ENCODE measurements around the gene IGFL4.

Gene IGFL4

DNA sequence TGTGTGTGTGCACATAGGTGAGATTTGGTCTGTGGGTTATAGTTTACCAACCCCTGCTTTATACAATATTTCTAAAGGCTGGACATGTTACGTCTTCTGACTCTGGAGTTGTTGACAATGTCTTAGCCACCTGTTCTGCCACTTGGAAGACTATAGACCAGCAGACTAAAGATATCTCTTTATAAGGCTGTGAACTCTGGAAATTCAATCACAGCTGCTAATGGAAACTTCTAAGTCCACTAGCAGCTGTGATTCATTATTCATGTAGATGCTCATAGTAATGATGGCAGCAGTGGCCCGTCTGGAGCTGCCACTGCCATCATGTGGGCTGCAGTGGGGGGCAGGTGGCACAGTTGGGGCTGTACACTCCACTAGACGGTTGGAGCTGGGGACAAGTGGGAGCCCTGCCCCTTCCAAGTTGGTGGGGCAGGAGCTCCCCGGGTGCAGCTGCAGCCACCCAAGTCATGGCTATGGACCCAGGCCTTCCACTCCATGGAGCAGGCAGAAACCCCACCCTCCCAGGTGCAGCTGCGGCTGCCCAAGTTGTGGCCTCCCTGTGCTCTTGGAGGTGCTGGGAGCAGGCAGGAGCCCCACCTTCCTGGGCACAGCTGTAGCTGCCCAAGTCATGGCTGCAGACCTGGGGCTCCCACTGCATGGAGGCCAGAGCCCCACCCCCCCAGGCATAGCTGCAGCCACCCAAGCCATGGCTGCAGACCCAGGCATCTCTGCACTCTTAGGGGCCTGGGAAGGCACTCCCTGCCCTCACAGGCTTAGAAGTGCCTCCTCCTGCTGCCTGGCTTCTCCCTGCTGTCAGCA, 8.8 kb downstream of the IGFL4 start:
- H3K4me3 ChIP-seq (ENCODE audit: low read length): no peak overlapping the region
- no peak for DNase-seq (ENCODE audit: low read depth)
- TF ChIP-seq, protein P1, sequence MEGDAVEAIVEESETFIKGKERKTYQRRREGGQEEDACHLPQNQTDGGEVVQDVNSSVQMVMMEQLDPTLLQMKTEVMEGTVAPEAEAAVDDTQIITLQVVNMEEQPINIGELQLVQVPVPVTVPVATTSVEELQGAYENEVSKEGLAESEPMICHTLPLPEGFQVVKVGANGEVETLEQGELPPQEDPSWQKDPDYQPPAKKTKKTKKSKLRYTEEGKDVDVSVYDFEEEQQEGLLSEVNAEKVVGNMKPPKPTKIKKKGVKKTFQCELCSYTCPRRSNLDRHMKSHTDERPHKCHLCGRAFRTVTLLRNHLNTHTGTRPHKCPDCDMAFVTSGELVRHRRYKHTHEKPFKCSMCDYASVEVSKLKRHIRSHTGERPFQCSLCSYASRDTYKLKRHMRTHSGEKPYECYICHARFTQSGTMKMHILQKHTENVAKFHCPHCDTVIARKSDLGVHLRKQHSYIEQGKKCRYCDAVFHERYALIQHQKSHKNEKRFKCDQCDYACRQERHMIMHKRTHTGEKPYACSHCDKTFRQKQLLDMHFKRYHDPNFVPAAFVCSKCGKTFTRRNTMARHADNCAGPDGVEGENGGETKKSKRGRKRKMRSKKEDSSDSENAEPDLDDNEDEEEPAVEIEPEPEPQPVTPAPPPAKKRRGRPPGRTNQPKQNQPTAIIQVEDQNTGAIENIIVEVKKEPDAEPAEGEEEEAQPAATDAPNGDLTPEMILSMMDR (conservative IDR thresholded peaks at IDR 0.05; ENCODE audit: low read depth, low read length): no peak

DNA sequence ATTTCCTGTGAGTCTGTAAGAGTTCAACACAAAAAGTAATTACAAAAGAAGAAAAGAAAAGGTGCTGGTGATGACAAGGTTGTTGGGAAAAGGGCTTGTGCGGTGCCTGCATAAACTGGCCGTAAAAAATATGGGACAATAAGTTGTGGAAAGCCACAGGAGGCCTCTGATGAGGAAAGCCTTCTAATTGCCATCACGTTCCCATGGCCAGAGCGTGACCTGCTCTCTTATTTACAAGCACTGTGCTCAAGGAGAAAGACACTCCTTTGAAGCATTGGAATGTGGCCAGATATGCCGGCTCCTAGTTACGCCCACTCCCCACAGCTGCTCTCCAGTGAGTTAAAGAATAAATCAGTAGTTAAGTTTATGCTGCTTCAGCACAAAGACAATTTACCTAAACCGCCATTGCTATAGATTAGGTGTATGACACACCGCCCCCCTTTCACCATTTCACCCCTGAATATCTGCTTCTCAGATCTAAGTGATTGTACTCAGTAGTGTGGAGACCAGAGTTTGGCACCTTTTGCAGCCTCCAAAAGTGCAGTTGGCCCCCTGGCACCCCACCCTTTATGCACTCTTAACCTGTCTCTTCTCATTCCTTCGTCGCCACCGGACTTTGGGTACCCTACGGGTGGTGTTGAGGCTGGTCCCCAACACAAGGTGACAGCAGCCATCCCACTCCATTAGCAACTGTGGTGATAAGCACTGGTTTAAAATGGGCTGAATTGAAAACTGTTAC, 9.8 kb downstream of the IGFL4 start:
- H3K4me3 ChIP-seq (ENCODE audit: low read length): no peak overlapping the region
- TF ChIP-seq, protein P1 (conservative IDR thresholded peaks at IDR 0.05; ENCODE audit: low read depth, low read length): no peak
- no peak for DNase-seq (ENCODE audit: low read depth)

DNA sequence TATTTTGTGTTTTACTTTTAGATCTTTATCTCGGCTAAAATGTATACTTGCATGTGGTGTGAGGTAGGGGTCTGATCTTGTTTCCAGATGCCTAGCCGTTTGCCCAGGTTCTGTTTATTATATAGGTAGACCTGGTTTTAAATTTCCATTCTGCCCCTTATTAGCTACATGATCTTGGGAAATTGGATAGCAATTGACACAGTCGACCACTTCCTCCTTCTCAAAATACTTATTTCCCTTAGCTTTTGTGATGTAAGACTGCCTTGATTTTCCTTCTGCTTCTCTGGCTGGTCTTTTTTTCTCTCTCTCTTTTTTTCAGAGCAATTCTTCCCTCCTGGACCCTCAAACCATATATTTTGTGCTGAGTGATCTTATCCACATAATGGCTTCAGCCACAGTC, 15.0 kb downstream of the IGFL4 start:
- no peak for DNase-seq (ENCODE audit: low read depth)
- no peak overlapping the region for H3K4me3 ChIP-seq (ENCODE audit: low read length)
- TF ChIP-seq, protein P1 (conservative IDR thresholded peaks at IDR 0.05; ENCODE audit: low read depth, low read length): no peak

DNA sequence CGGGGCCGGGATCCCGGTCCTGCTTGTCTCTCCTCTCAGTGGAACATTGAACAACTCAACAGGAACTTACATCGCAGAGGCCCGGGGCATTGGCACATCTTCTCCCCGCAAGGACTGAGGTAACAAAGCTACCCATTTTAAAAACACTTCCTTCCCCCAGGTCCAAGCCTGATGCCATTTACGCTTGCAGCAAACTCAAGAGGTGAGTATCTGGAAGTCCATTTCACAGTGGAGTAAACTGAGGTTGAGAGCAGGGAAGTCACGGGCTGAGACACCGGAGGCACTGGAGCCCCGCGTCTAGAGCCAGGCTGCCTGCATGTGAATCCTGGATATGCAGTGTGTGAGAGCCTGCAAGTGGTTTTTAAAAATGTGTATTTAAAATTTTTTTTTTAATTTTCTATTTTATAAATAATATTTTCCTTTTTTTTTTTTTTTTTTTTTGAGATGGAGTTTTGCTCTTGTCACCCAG, 17.5 kb downstream of the IGFL4 start:
- no peak overlapping the region for H3K4me3 ChIP-seq (ENCODE audit: low read length)
- no peak for DNase-seq (ENCODE audit: low read depth)
- TF ChIP-seq, protein P1 (conservative IDR thresholded peaks at IDR 0.05; ENCODE audit: low read depth, low read length): no peak

DNA sequence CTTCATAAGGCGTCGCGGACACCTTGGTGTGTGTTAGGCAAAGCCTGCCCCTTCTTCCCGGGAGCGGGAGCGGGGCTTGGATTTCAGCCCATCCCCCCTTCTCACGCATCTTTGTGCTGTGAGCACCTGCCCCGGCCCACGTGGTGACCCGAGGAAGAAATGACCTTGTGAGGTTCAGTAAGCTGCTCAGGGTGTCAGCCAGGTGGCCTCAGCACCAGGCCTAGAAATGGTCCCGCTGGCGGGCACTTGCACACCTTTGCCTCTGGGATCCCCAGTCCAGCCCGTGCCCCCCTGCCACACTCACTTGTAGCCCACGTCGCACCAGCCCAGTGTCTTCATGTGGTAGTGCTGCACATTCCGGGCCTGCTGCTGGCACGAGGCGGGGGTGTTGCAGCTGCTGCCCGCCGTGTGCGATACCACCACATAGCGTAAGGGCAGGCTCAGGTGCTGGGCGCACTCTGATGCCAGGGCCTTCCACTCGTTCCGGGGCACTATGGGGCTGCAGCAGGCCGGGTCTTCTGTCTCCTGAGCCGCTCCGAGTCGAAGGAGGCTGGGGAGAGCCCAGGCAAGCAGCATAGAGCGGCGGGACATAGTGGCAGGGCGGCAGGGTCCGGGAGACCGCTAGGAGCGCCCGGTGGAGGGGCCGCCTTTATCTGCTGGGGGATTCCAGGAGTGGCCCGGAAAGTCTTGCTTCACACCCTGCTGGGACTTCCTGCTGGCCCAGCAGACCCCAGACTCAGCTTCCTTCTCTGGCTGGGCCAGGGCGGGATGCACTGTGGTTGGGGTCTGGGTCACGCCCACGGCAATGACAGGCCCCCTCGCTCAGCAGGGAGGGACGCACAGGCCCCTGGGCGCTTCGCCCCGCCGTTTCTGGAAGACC, 18.1 kb downstream of the IGFL4 start, which contains the start of gene PGLYRP1:
Gene PGLYRP1 (minus strand): TSS at position 623 of the 880 bp plus-strand sequence. CDS start 32 bp downstream, at position 591.
- H3K4me3 ChIP-seq (ENCODE audit: low read length): no peak within 1 kb of the TSS
- TF ChIP-seq, protein P1 (conservative IDR thresholded peaks at IDR 0.05; ENCODE audit: low read depth, low read length): no peak

DNA sequence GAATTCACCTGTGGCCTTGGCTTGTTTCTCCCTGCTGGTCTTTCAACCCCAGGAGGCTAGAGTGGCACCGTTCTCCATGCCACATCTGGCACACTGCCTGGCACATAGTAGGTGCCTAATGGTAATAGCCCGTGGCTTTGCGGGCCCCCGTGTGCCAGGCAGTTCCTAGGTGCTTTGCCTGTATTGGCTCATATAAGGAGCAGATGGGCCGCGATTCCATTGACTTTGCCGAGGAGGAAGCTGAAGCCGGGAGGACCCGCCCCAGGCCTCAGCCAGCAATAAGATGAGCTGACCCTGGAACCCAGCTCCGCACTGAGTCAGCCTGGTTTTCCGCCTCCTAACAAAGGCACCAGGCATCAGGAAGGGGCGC, 18.8 kb downstream of the IGFL4 start:
- no peak overlapping the region for H3K4me3 ChIP-seq (ENCODE audit: low read length)
- TF ChIP-seq, protein P1 (conservative IDR thresholded peaks at IDR 0.05; ENCODE audit: low read depth, low read length): no peak
- no peak for DNase-seq (ENCODE audit: low read depth)

More for the DNA sequence above, 18.1 kb downstream of the IGFL4 start, which contains the start of gene PGLYRP1:
- no peak for DNase-seq (ENCODE audit: low read depth)

Data from retinal pigment epithelial cell (primary cell).